Central memory CD8-positive, alpha-beta T cell (primary cell): ENCODE data around the gene NLRP2B.
"Not testable (repeated sequence)": the region's sequence is repeated elsewhere in the genome, so short reads cannot be mapped to it uniquely, and the experiment has no call there.

ENCODE experiments used
- ATAC-seq: fragments of 150-1000 bp; cut with Tn5 transposase; replicated peaks from 2 replicates; pipeline ENCODE4 v1.10.0; 2022; ENCODE audit warnings: mild to moderate bottlenecking, moderate FRiP score, moderate number of reproducible peaks; ENCODE audit not compliant: poor library complexity, severe bottlenecking; ENCODE audit errors: extremely low read depth
- DNase-seq, 2 donors: peaks; one replicate each; pipeline ENCODE4 v3.0.0; 2021; ENCODE audit warnings: low spot score in 2 of 2
- H3K27ac Mint-ChIP-seq: one replicate; pipeline ENCODE4 v1.8.0; 2022; ENCODE audit warnings: low read depth, mild to moderate bottlenecking, moderate library complexity, mixed read lengths
- H3K27me3 Mint-ChIP-seq: one replicate; pipeline ENCODE4 v1.8.0; 2022; ENCODE audit warnings: mixed read lengths
- H3K36me3 Mint-ChIP-seq: one replicate; pipeline ENCODE4 v1.8.0; 2022; ENCODE audit warnings: mild to moderate bottlenecking, moderate library complexity, mixed read lengths; ENCODE audit not compliant: insufficient read depth
- H3K4me1 Mint-ChIP-seq: one replicate; pipeline ENCODE4 v1.8.0; 2022; ENCODE audit warnings: mixed read lengths
- H3K4me3 Mint-ChIP-seq: one replicate; pipeline ENCODE4 v1.8.0; 2022; ENCODE audit warnings: mild to moderate bottlenecking, moderate library complexity, mixed read lengths
- H3K9me3 Mint-ChIP-seq: one replicate; pipeline ENCODE4 v1.8.0; 2022; ENCODE audit warnings: mixed read lengths

NLRP2B gene

DNA sequence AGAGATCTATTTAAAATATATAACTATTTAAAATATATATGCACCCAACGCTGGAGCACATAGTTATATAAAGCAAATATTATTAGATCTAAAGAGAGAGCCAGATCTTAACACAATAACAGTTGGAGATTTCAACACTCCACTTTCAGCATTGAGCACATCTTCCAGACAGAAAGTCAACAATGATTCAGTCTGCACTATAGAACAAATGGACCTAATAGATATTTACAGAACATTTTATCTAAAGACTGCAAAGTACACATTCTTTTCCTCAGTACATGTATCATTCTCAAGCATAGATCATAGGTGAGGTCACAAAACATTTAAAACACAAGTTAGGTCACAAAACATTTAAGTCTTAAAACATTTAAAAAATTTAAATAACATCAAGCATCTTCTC is 36.4 kb downstream of the NLRP2B start:
- H3K4me1 Mint-ChIP-seq: no peaks in the 10 kb centered on the region
- no peak overlapping the region for H3K4me3 Mint-ChIP-seq
- no peaks in the 10 kb centered on the region for H3K36me3 Mint-ChIP-seq
- ATAC-seq: no peak
- H3K9me3 Mint-ChIP-seq: no peaks in the 10 kb centered on the region
- no peak overlapping the region for H3K27ac Mint-ChIP-seq
- no peak for DNase-seq
- H3K27me3 Mint-ChIP-seq: no peaks in the 10 kb centered on the region

- H3K4me1 Mint-ChIP-seq: no peaks in the 10 kb centered on the region
Observed at GRCh38 chrX:57641338-57641737, 38.7 kb downstream of the NLRP2B start.

DNA sequence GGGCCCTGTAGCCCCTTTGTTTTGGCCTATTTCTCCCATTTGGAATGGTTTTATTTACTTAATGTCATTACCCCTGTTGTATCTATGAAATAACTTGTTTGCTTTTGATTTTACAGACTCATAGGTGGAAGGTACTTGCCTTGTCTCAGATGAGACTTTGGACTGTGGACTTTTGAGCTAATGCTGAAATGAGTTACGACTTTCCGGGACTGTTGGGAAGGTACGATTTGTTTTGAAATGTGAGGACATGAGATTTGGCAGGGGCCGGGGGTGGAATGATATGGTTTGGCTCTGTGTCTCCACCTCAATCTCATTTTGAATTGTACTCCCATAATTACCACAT is 39.4 kb downstream of the NLRP2B start:
- Mint-ChIP-seq H3K27me3 (no peaks in the 10 kb centered on the region), H3K36me3 (peaks cover 3% of the 10 kb centered on the region), H3K27ac (no peak overlapping the region), H3K4me3 (no peak overlapping the region), H3K9me3 (no peaks in the 10 kb centered on the region), H3K4me1 (no peaks in the 10 kb centered on the region)
- ATAC-seq: no peak
- DNase-seq: no peak

More at GRCh38 chrX:57641338-57641737, 38.7 kb downstream of the NLRP2B start:
- H3K9me3 Mint-ChIP-seq: no peaks in the 10 kb centered on the region
- H3K36me3 Mint-ChIP-seq: peaks cover 3% of the 10 kb centered on the region
- DNase-seq: no peak
- ATAC-seq: no peak
- H3K4me3 Mint-ChIP-seq: no peak overlapping the region
- no peaks in the 10 kb centered on the region for H3K27me3 Mint-ChIP-seq
- no peak overlapping the region for H3K27ac Mint-ChIP-seq

DNA sequence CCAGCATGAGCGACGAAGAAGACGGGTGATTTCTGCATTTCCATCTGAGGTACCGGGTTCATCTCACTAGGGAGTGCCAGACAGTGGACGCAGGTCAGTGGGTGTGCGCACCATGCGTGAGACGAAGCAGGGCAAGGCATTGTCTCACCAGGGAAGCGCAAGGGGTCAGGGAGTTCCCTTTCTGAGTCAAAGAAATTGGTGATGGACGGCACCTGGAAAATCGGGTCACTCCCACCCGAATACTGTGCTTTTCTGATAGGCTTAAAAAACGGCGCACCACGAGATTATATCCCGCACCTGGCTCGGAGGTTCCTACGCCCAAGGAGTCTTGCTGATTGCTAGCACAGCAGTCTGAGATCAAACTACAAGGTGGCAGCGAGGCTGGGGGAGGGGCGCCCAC is 50.6 kb downstream of the NLRP2B start:
- peaks cover 12% of the 10 kb centered on the region for H3K9me3 Mint-ChIP-seq
- not testable (repeated sequence) for H3K4me1 Mint-ChIP-seq, DNase-seq, ATAC-seq, H3K27ac Mint-ChIP-seq, H3K4me3 Mint-ChIP-seq, H3K36me3 Mint-ChIP-seq, H3K27me3 Mint-ChIP-seq
